IMR-90 (cell line): Measurements from ENCODE around the gene SCAF1. TPM values are rescaled to one million over a fixed set of nuclear protein-coding genes. Genes with fewer than 3 reads are reported as not detected.

Experiments
- ATAC-seq: fragments of 200-7000 bp; cut with Tn5 transposase; 2 replicates; pipeline ENCODE4 v1.9.1; 2020; ENCODE audit warnings: low read depth, mild to moderate bottlenecking, moderate library complexity
- BruUV-seq: library from RNA; stranded (reverse); fragments of 400-500 nt; replicated peaks from 2 replicates; lab custom pipeline; 2021; lab: Mats Ljungman, UMichigan
- CTCF ChIA-PET: fragments of 300-600 bp; formaldehyde crosslinking; extraction: SDS; loops from one replicate; lab custom pipeline; 2021; ENCODE audit warnings: antibody characterized with exemption; lab: Yijun Ruan, JAX
- POLR2A ChIA-PET: fragments of 300-600 bp; sonication (Branson Sonifier 250); formaldehyde crosslinking; loops from one replicate; lab custom pipeline; 2022; ENCODE audit warnings: antibody characterized with exemption; ENCODE audit not compliant: unreplicated experiment; lab: Charles Lee
- DNase-seq: peaks from one replicate; pipeline ENCODE4 v3.0.0; 2013
- H2AFZ ChIP-seq: replicated peaks from 2 replicates; pipeline ENCODE3; 2013; ENCODE audit warnings: low read length, mild to moderate bottlenecking; ENCODE audit not compliant: poor library complexity
- H2AK5ac ChIP-seq: 2 replicates; pipeline ENCODE4 v1.6.1; 2013; ENCODE audit warnings: low read depth, low read length, inconsistent platforms
- H2AK9ac ChIP-seq: replicated peaks from 2 replicates; pipeline ENCODE3; 2013; ENCODE audit warnings: mild to moderate bottlenecking, low read depth, low read length, moderate library complexity; ENCODE audit not compliant: poor library complexity
- H2BK120ac ChIP-seq: 2 replicates; pipeline ENCODE4 v1.6.1; 2013; ENCODE audit warnings: low read depth, low read length, inconsistent platforms
- H2BK15ac ChIP-seq: 3 replicates; pipeline ENCODE4 v1.6.1; 2013; ENCODE audit warnings: low read depth, low read length, inconsistent platforms
- H2BK20ac ChIP-seq: 2 replicates; pipeline ENCODE4 v1.6.1; 2013; ENCODE audit warnings: low read depth, mild to moderate bottlenecking, inconsistent platforms, low read length, moderate library complexity
- H2BK5ac ChIP-seq: 2 replicates; pipeline ENCODE4 v1.6.1; 2013; ENCODE audit warnings: mild to moderate bottlenecking, low read depth, low read length, inconsistent platforms; ENCODE audit not compliant: poor library complexity, severe bottlenecking
- H3K14ac ChIP-seq: replicated peaks from 2 replicates; pipeline ENCODE4 v1.6.1; 2013; ENCODE audit warnings: low read depth, low read length, inconsistent platforms
- H3K18ac ChIP-seq: 2 replicates; pipeline ENCODE4 v1.6.1; 2013; ENCODE audit warnings: low read depth, low read length, control low read depth
- H3K23ac ChIP-seq: 2 replicates; pipeline ENCODE4 v1.6.1; 2013; ENCODE audit warnings: low read depth, low read length, inconsistent platforms
- H3K27ac ChIP-seq: 2 replicates; pipeline ENCODE4 v1.5.1; 2013; ENCODE audit warnings: mild to moderate bottlenecking, control low read depth, low read length; ENCODE audit not compliant: insufficient read depth
- H3K27me3 ChIP-seq: 2 replicates; pipeline ENCODE4 v1.6.1; 2013; ENCODE audit warnings: low read length; ENCODE audit not compliant: control insufficient read depth, insufficient read depth
- H3K36me3 ChIP-seq: 2 replicates; pipeline ENCODE4 v1.6.1; 2013; ENCODE audit warnings: low read length, mixed read lengths; ENCODE audit not compliant: control insufficient read depth, insufficient read depth
- H3K4ac ChIP-seq: 2 replicates; pipeline ENCODE4 v1.6.1; 2013; ENCODE audit warnings: low read depth, low read length, inconsistent platforms
- H3K4me1 ChIP-seq: 2 replicates; pipeline ENCODE4 v1.6.1; 2013; ENCODE audit warnings: low read length, mixed read lengths; ENCODE audit not compliant: control insufficient read depth, insufficient read depth
- H3K4me2 ChIP-seq: 2 replicates; pipeline ENCODE4 v1.6.1; 2013; ENCODE audit warnings: low read depth, mild to moderate bottlenecking, control low read depth, low read length, moderate library complexity
- H3K4me3 ChIP-seq: 2 replicates; pipeline ENCODE4 v1.5.1; 2013; ENCODE audit warnings: low read depth, mild to moderate bottlenecking, control low read depth, low read length, moderate library complexity; ENCODE audit not compliant: insufficient read depth
- H3K56ac ChIP-seq: 2 replicates; pipeline ENCODE4 v1.6.1; 2013; ENCODE audit warnings: low read length, inconsistent platforms; ENCODE audit not compliant: insufficient read depth; ENCODE audit errors: extremely low read depth
- H3K79me1 ChIP-seq, 2 experiments: 2 replicates each; pipeline ENCODE4 v1.6.1; 2013; ENCODE audit warnings: low read length in 2 of 2, inconsistent platforms in 1 of 2, low read depth in 1 of 2
- H3K9ac ChIP-seq: 2 replicates; pipeline ENCODE4 v1.6.1; 2013; ENCODE audit warnings: low read depth, low read length, control low read depth
- H3K9me1 ChIP-seq: 2 replicates; pipeline ENCODE4 v1.6.1; 2013; ENCODE audit warnings: low read length, inconsistent platforms; ENCODE audit not compliant: insufficient read depth
- H3K9me3 ChIP-seq: 2 replicates; pipeline ENCODE4 v1.6.1; 2013; ENCODE audit warnings: low read length; ENCODE audit not compliant: control insufficient read depth, insufficient read depth
- H4K20me1 ChIP-seq: 2 replicates; pipeline ENCODE4 v1.6.1; 2013; ENCODE audit warnings: low read length, inconsistent platforms; ENCODE audit not compliant: insufficient read depth
- H4K5ac ChIP-seq: 2 replicates; pipeline ENCODE4 v1.6.1; 2013; ENCODE audit warnings: mild to moderate bottlenecking, low read depth, low read length, control low read depth
- H4K8ac ChIP-seq, 2 experiments: 2 replicates each; pipeline ENCODE4 v1.6.1; 2013; ENCODE audit warnings: low read depth in 2 of 2, low read length in 2 of 2, control low read depth in 1 of 2, inconsistent platforms in 1 of 2
- H4K91ac ChIP-seq: 2 replicates; pipeline ENCODE4 v1.6.1; 2013; ENCODE audit warnings: low read depth, low read length, inconsistent platforms; ENCODE audit not compliant: insufficient read depth
- MXI1 ChIP-seq: IDR thresholded peaks from 2 replicates; pipeline ENCODE4 v1.6.1; 2012; ENCODE audit warnings: low read depth, mild to moderate bottlenecking, low read length, moderate library complexity, borderline replicate concordance
- NFE2L2 ChIP-seq: fragments of 150-350 bp; IDR thresholded peaks from 2 replicates; pipeline ENCODE4 v1.6.1; 2016; ENCODE audit warnings: low read depth, mild to moderate bottlenecking, low read length
- POLR2A ChIP-seq: IDR thresholded peaks from 2 replicates; pipeline ENCODE4 v1.6.1; 2012; ENCODE audit warnings: mild to moderate bottlenecking, low read depth, low read length
- RFX5 ChIP-seq: IDR thresholded peaks from 2 replicates; pipeline ENCODE4 v1.8.0; 2012; ENCODE audit warnings: low read depth, mild to moderate bottlenecking, low read length, moderate library complexity
- USF2 ChIP-seq: fragments of 150-350 bp; IDR thresholded peaks from 2 replicates; pipeline ENCODE4 v1.6.1; 2017; ENCODE audit warnings: mild to moderate bottlenecking, antibody characterized with exemption, low read length, low read depth
- WGBS, 2 experiments: methylation state at CpG; one replicate each; pipeline versions ENCODE4 v1.1.5 to v1.1.7; 2013; ENCODE audit warnings: missing lambda C conversion rate in 2 of 2; ENCODE audit not compliant: insufficient read length in 1 of 2; ENCODE audit errors: extremely low coverage in 2 of 2; 5-methylcytosine and 5-hydroxymethylcytosine counted together
- dilution Hi-C: fragments of 300-500 bp; cut with HindIII; formaldehyde crosslinking; loops from one replicate; pipeline ENCODE4 v1.14.3; 2018; ENCODE audit warnings: low sequenced_read_pairs; ENCODE audit not compliant: unreplicated experiment
- in situ Hi-C: fragments of 300-500 bp; cut with MboI; formaldehyde crosslinking; loops from 3 replicates; pipeline ENCODE4 v1.14.3; 2019; ENCODE audit warnings: low sequenced_read_pairs, inconsistent platforms, mixed read lengths
- intact Hi-C: fragments of 100-400 bp; cut with micrococcal nuclease; formaldehyde crosslinking; loops from 2 replicates; pipeline ENCODE4 v1.10.0; 2022
- polyA plus RNA-seq, 3 experiments: library from polyadenylated mRNA; depleted of rRNA; stranded (reverse); fragments of >200 nt; gene quantifications; 2 replicates each; pipeline ENCODE4 v1.2.3, GENCODE V29; 2012; ENCODE audit warnings: low replicate concordance in 1 of 3
- total RNA-seq: library from RNA; depleted of rRNA; stranded (reverse); fragments of >200 nt; gene quantifications from 2 replicates; pipeline ENCODE4 v1.2.3, GENCODE V29; 2012

Gene SCAF1
- total and polyA plus RNA-seq, 2 of the 4 experiments (the other 2 are of a cell fraction), result 2.2 to 14.8 TPM

- H2BK5ac ChIP-seq, result no peak overlapping the region
- H3K9ac ChIP-seq, result no peak overlapping the region
- dilution Hi-C loops (no loop called here), intact Hi-C loops (no loop called here), in situ Hi-C loops (no loop called here)
- H3K4me1 ChIP-seq, result no peaks in the 10 kb centered on the region
- no peak overlapping the region for H2AFZ ChIP-seq
- H3K56ac ChIP-seq, result no peak overlapping the region
- H3K36me3 ChIP-seq, result peaks cover 77% of the 10 kb centered on the region
- no peak overlapping the region for H2BK15ac ChIP-seq
- peaks cover 36% of the 10 kb centered on the region for H4K20me1 ChIP-seq
- H3K4me2 ChIP-seq, result no peak overlapping the region
- no peaks in the 10 kb centered on the region for H3K9me3 ChIP-seq
- H3K4me3 ChIP-seq, result no peak overlapping the region
- DNase-seq, result no peak
- TF ChIP-seq MXI1, result no peak
- TF ChIP-seq RFX5, result no peak
- no peak for TF ChIP-seq POLR2A
- TF ChIP-seq NFE2L2, result no peak
- TF ChIP-seq USF2, result no peak
- H4K5ac ChIP-seq, result no peak overlapping the region
- POLR2A ChIA-PET, result no interaction called here
- H3K18ac ChIP-seq, result no peak overlapping the region
- no peak overlapping the region for H3K23ac ChIP-seq
- H3K79me1 ChIP-seq, result peaks cover 28 to 58% of the 10 kb centered on the region in 2 experiments
- H3K27ac ChIP-seq, result no peak overlapping the region
- BruUV-seq, result no TSS peak
- WGBS, 2 experiments, result 96% methylated on average over 71 of the region's 110 CpGs; no CpG with 5 or more reads in 1 of the 2 experiments
- no peak overlapping the region for H2BK20ac ChIP-seq
- CTCF ChIA-PET, result no interaction called here
- H2AK5ac ChIP-seq, result no peak overlapping the region
- no peak overlapping the region for H4K8ac ChIP-seq
- H2BK120ac ChIP-seq, result no peak overlapping the region
- no peaks in the 10 kb centered on the region for H3K9me1 ChIP-seq
- no peak overlapping the region for H4K91ac ChIP-seq
- H3K4ac ChIP-seq, result no peak overlapping the region
- ATAC-seq, result no peak
- H3K27me3 ChIP-seq, result no peaks in the 10 kb centered on the region
- no peak overlapping the region for H2AK9ac ChIP-seq
- H3K14ac ChIP-seq, result no peak overlapping the region
Measured at GRCh38 chr19:49651820-49652550, 10.0 kb downstream of the SCAF1 start.
